GM19455 (cell line): Measurements from ENCODE around the gene UBTD2.
"Not testable (repeated sequence)": the region's sequence is repeated elsewhere in the genome, so short reads cannot be mapped to it uniquely, and the experiment has no call there.

Experiments used
- ATAC-seq: cut with Tn5 transposase; IDR thresholded peaks from one replicate; pipeline ENCODE4 v1.9.1; 2021; ENCODE audit not compliant: unreplicated experiment

The UBTD2 gene

DNA sequence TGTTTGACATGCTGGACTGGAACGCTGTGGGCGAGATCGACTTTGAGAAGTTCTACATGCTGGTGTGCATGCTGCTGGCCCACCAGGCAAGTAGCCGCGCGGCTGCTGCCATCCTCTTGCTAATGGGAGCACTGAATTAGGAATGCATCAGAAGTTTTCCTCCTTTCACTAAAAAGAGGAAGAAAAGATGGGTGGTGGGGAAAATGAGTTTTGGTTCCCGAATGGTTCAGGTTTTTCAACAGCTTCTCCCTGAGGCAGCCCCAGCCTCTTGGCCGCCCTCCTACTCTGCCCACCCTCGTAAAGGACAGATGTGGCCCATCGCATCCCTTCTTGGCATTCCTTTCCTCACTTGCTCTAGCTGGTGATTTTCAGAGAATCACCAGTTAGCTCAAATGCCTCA, 84.1 kb downstream of the UBTD2 start:
- no peak for ATAC-seq

DNA sequence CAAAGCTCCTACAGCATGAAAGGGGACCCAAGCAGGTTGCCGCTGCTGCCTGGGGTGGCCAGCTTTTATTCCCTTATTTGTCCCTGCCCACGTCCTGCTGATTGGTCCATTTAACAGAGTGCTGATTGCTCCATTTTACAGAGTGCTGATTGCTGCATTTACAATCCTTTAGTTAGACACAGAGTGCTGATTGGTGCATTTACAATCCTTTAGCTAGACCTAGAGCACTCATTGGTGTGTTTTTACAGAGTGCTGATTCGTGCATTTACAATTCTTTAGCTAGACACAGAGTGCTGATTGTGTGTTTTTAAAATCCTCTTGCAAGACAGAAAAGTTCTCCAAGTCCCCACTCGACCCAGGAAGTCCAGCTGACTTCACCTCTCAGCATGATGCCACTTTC, 85.8 kb downstream of the UBTD2 start:
- ATAC-seq: not testable (repeated sequence)

DNA sequence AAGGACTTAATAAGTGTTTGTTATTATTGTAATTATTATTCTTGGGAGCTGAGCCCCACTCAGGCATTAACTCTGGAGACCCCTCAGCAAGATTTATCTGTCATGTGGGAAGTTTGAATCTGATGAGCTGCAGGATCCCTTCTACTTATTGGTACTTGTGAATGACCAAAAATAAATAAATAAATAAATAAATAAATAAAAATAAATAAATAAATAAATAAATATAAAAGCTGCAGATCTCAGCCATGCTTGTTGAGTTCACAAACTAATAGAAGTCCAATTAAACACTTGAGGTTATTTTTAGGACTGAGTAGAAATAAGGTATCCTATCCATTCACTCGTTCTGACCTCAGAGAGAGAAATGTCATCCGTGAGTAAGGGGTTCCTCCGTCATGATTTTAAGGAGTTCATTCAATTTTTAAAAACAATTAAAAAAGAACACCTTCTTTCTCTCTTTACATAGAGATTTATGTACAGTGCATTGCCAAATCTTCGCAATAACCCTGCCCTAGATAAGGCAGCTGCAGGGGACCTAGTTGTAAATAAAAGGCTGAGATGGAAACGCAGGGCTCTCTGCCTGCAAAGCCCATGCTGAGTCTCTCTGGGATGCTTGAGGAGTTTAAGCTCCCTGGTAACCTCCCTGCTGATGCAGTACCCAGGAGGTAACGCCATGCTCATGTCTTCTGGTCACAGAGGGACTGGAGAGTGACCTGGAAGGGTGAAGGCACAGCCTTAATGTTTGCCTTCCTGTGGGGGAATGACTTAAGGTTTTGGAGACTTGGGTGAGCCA, 88.4 kb downstream of the UBTD2 start:
- no peak for ATAC-seq

DNA sequence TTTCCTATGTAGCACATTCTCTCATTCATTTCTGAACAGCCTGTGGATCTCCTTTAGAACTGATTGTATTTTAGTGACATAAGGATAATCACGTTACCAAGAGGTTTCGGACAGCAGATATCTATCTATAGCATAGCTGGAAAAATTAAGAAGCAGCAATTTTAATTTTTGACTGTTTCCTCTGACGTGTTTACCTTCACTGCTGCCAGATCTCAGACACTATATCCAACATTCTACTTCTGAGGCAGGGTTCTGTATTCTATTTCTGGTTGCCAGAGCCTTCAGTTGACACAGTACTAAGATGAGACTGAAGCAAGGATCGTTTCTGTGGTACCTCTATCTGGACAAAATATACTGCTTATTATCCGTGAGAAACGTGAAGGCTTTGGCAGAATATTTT, 89.7 kb downstream of the UBTD2 start, which contains the start of gene EFCAB9:
EFCAB9 (plus strand) TSS at position 301 of the 400 bp plus-strand sequence; CDS start at position 302, 1 bp downstream.
- no peak for ATAC-seq

DNA sequence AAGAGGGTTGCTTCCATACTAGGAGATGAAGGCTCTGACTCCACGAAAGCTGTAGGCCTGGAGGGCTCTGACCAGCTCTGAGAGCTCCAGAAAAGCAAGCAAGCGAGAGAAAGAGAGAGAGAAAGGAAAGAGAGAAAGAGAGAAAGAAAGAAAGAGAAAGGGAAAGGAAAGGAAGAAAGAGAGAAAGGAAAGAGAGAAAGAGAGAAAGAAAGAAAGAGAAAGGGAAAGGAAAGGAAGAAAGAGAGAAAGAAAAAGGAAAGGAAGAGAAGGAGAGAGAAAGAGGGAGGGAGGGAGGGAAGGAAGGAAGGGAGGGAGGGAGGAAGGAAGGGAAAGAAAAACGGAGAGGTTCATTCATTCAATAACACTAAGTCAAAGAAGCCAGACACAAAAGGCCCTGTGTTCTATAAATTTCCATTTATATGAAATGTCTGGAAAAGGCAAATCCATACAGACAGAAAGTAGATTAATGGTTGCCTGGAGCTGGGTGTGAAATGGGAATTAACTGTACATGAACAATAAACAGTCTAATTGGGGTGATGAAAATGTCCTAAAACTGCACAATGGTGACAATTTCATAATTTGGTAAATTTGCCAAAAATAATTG, 93.8 kb downstream of the UBTD2 start:
- no peak for ATAC-seq

DNA sequence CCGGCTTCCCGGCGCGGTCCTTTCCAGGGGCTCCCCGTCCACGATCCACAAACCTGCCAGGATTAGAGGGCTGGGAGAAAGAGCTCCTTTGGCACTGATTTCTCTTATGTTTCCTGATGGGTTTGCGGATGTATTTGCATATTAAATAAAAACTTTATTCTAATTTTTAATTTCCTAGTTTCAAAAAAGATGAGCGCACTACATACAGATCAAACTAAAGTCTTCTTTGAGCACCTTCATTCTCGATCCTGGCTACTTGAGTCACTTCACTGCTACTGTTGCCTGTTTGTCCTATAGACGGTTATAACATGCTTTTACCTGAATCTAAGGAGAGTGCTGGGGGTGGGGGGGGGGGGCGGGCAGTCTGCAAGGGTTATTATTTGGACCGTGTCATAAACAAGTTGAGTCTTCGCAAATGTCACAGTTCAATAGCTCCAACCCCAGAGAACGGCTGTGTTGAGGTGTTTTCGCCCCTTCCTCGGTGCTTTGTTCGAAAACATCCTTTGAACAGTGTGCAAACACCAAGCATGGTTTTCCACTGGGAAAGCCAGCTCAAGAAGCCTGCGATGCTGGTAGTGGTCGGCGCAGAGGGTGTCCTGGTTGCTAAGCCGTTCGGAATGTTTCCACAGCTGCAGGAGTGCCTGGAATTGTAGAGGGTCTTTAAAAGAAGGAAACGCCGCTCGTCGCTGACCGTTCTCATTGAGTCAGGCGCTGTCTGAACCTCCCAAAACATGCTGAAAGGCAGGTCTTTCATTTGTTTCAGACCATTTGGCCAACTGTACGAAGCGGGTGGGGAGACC, 94.5 kb downstream of the UBTD2 start:
- ATAC-seq: no peak

DNA sequence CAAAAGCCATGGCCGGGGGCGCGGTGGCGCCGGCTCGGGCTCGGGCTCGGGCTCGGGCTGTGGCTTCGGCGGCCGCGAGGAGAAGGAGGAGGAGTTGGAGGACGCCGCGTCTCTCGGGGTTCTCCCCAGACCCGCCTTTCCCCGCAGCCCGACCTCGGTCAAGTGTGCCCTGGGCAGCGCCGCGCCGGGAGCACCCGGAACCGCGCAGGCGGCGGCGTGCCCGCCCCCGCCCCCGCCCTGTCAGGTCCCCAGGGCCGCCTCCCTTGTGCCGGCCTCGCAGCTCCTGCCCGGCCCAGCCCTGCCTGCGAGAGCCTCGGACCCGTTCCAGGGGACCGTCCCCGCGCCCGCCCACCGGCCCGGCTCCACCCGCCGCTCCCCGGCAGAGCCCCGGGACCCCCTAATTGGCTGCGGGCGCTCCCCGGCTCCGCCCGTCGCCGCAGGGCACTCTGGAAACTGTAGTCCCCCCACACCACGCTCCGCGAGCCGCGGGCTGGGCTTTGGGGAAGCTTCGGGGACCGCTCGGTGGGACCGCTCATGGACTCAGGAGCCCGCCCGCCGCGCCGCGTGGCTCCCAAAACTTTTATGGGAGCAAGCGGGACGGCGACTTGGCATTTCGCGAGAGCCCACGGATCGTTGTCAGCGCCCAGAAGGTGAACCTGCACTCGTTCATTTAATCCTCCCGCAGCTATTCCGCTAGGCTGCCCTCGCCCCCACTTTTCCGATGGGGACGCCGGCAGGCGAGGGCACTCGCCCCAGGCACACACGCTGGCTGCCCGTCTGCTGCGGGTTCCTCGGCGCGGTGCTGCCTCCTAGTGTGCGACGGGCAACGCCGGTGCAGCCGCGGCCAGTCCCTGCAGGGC, 95.3 kb downstream of the UBTD2 start, which contains the start of gene STK10:
STK10 (minus strand) TSS at position 192 of the 860 bp plus-strand sequence; CDS start at position 10, 182 bp downstream.
- peak; percentile 73 for ATAC-seq

DNA sequence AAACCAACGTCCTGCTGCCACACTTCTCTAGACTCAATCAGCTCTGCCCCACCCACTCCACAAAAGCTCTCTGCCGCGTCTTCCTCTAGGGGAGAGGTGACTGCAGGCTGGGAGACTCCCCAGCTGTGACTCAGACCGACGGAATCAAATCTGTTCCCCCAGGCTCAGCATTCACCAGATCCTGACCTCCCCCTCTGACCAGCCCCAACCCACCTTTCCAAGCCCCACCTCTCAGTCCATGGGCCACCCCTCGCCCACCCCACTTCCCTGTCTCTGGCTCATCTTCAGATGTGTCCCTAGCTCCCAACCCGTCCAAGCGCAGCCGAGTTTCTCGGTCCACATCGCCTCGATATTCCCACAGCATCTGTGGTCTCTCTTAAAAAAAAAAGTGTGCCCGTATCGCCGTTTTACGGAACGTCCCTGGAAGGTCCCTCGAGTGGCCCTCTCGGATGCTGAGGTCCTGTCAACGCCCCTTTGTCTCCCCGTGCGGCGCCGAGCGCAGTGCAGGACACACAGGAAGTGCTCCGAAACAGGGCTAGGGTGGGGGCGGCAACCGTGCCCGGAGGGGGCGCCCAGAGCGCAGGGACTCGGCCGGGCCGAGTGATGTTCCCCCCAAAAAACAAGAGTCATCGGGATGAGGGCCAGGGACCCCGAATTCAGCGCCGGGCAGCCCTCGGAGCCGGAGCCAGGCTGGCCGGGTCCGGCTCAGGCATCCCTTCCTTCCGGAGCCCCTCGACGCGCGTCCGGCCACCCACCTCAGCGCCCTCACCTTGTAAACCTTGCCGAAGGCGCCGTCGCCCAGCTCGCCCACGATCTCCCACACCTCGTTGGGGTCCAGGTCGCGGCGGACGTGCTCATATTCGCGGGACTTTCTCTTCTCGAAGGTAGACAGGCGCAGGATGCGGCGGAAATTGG, 96.2 kb downstream of the UBTD2 start:
- ATAC-seq: peak; percentile 35

DNA sequence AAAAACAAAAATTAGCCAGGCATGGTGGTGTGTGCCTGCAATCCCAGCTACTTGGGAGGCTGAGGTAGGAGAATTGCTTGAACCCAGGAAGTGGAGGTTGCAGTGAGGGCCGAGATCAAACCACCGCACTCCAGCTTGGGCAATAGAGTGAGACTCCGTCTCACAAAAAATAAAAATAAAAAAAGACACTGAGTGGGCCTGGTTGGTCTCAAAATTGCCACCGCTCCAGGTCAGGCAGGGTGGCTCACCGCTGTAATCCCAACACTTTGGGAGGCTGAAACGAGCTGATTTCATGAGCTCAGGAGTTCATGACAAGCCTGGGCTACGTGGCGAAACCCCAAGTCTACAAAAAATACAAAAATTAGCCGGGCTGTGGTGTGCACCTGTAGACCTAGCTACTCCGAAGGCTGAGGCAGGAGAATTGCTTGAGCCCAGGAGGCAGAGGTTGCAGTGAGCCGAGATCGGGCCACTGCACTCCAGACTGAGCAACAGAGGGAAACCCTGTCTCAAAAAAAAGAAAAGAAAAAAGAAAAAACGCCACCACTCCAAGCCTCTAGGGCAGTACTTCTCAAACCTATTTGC, 97.4 kb downstream of the UBTD2 start:
- ATAC-seq: no peak

DNA sequence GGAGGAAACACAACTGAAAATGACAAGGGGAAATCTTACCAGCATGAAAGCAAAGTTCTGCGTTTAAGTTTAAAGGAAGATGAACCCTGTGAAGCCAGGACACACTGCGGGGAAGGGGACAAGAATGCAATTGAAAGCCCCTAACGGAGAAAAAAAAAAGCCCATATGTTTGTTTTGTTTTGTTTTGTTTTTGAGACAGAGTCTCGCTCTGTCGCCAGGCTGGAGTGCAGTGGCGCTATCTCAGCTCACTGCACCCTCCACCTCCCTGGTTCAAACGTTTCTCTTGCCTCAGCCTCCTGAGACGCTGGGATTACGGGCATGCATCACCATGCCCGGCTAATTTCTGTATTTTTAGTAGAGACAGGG, 98.5 kb downstream of the UBTD2 start:
- ATAC-seq: no peak

DNA sequence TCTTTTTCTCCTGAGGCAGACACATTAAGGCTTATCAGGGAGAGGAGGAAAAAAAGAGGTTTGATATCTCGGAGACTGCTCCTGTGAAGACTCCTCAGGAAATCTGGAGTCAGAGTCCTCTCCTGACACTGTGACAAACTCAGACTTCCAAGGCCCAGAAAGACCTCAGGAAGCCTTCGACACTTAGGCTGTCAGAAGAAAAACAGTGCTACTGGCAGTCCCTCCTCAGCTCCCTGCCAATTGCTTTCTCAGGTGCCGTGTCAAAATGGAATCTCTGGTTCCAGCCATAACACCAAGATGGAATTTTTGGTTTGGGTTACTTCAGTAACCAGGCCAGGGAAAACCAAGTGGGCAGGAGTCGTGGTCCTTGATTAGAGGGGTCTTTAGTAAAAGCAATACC, 99.7 kb downstream of the UBTD2 start:
- ATAC-seq: no peak

DNA sequence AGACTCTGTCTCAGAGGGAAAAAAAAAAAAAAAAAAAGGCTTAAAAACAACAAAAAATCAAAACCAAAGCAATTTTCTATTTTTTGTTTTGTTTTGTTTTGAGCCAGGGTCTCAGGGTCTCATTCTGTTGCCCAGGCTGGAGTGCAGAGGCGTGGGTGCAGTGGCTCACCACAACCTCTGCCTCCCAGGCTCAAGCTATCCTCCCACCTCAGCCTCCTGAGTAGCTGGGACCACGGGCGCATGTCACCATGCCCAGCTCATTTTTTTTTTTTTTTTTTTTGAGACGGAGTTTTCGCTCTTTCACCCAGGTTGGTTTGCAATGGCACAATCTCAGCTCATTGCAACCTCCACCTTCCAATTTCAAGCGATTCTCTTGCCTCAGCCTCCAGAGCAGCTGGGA, 101.3 kb downstream of the UBTD2 start:
- no peak for ATAC-seq

DNA sequence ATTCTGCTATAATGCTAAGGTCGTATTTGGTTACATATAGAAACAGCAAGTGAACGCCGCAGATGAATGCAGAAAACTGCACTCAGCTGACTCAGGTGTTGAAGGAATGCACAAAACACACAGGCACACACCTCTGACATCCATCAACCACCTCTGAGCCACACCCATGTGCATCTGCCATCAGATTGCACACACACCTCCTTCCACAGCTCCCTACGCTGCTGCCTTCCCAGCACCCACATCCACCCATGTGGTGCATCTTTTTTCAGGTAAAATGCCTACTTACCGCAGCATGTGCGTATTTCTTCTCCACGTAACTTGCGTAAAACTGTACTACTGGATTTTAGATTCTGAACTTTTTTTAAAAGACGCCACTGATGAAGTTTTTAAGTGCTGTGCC, 102.6 kb downstream of the UBTD2 start:
- no peak for ATAC-seq

DNA sequence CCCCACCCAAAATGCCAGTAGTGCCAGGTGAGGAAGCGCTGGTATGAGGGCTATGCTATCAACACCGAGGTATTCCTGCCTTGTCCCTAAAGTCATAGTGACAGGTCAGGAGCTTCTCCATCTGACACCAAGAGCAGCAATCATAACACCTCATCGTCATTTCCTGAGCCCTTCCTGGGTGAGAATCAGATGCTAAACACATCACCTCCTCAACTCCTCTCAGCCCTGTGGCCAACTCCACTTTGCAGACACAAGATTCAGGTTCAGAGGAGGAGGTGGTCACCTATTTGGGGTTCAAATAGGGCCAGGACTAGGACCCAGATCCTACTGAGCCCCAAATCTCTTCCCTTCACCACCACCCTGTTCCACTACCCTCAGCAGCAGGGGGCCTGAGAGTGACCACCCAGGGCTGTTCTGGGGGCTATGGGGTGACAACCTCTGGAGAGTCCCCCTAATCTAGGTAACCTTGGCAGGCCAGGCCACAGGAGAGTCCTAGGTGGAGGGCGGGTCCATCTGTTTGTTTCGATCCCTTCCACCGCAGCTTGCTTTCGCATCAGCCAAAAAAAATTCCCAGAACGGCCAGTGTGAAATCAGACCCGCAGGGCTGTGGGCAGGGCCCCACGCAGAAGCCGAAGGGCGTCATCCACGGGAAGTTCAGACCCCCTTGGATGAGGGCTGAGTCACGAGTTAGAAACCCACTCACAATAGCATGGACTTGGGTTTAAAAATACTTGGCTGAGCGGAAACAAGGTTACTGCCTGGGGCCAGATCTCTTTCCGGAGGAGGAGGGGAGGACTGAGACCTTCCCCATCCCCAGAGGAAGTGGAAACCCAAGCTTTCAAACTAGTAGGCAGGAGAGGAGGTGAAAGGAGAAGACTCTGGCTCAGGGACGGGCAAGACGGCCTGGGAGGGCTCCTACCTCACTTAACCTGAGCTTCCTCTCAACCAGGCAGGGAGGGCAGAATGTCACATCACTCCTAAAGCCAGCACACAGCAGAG, 104.3 kb downstream of the UBTD2 start:
- peak; percentile 39 for ATAC-seq

DNA sequence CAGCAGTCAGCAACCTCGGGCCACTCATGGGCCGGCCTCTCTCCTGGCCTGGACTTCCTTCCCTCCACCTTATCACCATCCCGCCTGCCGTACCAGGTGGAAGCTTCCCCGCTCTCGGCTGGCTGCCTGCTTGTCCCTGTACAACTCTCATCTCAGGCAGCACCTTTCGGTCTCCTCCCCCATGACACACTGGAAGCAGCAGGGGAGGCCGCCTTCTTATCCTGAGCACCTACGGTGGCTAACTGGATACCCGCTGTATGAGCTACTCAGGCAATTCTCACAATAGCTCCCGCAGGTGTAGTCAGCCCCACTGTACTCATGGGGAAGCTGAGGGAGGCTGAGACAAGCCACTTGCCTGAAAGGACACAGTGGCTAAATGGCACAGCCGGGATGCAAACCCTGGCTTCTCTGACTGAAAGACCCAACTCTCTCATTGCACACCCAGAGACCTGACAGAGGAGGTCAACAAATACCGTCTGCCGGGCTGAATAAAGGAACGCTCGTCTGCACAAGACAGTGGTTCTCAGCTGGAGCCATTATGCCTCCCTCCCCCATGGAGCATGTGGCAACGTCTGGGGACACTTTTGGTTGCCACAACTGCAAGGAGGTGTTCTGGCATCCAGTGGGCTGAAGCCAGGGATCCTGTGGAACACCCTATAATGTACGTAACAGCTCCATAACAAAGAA, 105.1 kb downstream of the UBTD2 start:
- ATAC-seq: no peak

DNA sequence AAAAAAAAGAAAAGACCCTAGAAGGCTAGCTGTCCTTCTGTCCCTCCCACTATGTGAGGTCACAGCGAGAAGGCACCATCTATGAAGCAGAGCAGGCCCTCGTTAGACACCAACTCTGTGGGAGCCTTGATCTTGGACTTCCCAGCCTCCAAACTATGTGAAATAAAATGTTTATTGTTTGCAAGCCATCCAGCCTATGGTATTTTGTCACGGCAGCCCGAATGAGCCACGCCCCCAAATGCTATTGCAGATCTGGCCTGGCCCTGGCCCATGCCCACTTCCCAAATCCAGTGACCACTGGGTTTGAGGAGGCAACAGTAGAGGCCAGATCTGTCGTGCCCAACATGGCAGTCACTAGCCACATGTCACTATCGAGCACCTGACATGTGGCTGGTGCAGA, 106.4 kb downstream of the UBTD2 start:
- ATAC-seq: no peak

DNA sequence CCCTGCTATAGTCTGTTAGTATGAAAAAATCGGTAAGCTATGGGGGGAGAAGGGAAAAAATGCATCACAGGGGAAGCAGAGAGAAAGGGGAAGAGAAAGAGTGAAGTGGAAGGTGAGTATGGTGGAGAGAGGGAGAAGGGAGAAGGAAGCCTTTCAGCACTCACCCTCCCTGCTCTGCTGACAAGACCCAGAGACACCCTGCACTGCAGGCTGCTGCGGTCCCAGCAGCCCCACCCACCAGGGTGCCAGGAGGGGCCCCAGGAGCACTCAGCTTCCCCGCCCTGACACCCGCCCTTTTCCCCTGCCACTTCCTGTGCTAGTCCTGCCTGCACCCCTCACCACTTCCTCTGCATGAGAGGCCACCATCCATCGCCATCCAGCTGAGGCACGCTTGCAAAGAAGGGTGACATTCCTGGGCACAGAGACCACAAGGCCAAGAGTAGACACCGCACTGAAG, 108.3 kb downstream of the UBTD2 start:
- peak; percentile 49 for ATAC-seq
